HL-60/S4 treated with retinoic acid at 250 ng/mL for 4 days and 3 days (cell line): ENCODE results near the gene FNDC7.
"Not testable (repeated sequence)": the region's sequence is repeated elsewhere in the genome, so short reads cannot be mapped to it uniquely, and the experiment has no call there.

Experiments
- in situ Hi-C: fragments of 300-500 bp; cut with MboI; formaldehyde crosslinking; loops from 2 replicates; pipeline ENCODE4 v1.7.0; 2022; ENCODE audit warnings: low sequenced_read_pairs

Gene FNDC7

GRCh38 chr1:108712606-108713150 lies at the start of gene FNDC7:
TSS of gene FNDC7 (plus strand) at chr1:108712908. CDS start at chr1:108712934, 26 bp downstream.
- in situ Hi-C loops: no loop called here

DNA sequence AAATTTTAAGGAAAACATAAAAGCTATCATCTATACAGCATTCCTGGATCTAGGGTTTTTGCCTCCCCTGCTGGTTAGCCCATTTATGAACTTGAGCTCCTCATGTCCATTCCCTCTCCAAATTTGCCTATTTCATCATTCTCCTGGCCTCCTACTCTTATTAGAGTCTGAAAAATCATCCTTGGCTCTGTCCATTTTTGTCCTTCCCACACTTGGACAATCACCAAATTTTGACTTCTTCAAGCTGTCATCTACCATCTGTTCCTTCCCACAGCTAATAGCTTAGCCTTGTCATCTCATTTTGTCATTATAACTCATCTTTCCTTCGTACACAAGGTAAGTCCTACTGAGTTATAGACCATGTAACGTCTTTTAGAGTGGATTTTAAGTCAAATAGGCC lies 49.6 kb upstream of the FNDC7 start:
- in situ Hi-C loops: no loop called here

GRCh38 chr1:108664481-108664880 lies 48.2 kb upstream of the FNDC7 start:
- in situ Hi-C loops: no loop called here

GRCh38 chr1:108665067-108665466 lies 47.6 kb upstream of the FNDC7 start:
- in situ Hi-C loops: no loop called here

DNA sequence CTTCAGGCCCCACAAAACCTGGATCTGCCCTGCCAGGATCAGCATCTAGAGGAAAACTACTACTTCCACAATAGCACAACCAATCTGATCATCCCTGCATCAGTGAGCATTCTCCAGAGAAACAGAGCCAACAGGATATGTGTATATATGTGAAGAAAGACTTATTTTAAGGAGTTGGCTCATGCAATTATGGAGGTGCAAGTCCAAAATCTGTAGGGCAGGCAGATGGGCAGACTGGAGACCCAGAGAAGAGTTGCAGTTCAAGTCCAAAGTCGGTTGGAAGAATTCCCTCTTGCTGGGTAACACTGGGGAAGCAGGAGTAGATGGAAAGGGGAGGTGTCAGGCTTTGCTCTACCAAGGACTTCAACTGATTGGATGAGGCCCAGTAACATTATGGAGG lies 46.9 kb upstream of the FNDC7 start:
- in situ Hi-C loops: no loop called here

DNA sequence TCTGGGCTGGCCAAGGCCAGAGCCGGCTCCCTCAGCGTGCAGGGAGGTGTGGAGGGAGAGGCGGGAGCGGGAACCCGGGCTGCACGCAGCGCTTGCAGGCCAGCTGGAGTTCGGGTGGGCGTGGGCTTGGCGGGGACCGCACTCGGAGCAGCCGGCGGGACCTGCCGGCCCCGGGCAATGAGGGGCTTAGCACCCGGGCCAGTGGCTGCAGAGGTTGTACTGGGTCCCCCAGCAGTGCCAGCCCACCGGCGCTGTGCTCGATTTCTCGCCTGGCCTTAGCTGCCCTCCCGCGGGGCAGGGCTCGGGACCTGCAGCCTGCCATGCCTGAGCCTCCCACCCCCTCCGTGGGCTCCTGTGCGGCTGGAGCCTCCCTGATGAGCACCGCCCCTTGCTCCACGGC lies 45.3 kb upstream of the FNDC7 start:
- in situ Hi-C loops: not testable (repeated sequence)

DNA sequence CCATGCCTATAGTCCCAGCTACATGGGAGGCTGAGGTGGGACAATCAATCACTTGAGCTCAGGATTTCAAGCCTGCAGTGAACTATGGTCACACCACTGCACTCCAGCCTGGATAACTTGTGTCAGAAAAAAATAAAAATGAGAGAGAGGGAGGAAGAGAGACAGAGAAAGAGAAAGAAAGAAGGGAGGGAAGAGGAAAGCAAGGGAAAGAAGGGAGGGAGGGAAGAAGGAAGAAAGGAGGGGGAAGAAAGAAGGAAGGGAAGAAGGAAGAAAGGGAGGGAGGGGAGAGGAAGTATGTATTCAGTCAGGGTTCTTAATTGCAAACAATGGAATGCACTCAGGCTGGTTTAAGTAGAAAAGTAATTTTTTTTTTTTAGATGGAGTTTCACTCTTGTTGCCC lies 43.9 kb upstream of the FNDC7 start:
- in situ Hi-C loops: no loop called here

- in situ Hi-C loops: no loop called here
These were observed 43.0 kb upstream of the FNDC7 start for GRCh38 chr1:108669679-108670078.

DNA sequence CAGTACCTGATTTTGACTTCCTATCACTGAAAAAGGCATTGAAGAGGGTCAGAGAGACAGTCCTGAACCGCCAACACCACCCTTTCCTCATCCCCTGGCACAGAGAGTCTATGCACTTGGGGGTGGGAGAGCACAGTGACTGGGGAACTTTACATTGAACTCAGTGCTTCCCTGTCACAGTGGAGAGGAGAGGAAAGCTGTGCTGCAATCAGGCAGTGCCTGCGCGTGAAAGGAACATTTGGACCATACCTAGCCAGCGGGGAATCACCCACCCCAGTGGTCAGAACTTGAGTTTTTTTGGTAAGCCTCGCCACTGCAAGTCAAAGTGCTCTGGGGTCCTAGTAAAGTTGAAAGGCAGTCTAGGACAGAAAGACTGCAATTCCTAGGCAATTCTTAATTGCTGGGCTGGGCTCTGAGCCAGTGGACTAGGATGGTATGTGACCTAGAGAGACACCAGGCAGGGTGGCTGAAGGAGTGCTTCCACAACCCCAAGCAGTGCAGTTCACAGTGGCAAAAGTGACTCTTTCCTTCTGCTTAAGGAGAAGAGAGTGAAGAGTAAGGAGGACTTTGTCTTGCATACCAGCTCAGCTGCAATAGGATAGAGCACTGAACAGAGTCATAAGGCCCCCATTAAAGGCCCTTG lies 42.5 kb upstream of the FNDC7 start:
- in situ Hi-C loops: no loop called here

DNA sequence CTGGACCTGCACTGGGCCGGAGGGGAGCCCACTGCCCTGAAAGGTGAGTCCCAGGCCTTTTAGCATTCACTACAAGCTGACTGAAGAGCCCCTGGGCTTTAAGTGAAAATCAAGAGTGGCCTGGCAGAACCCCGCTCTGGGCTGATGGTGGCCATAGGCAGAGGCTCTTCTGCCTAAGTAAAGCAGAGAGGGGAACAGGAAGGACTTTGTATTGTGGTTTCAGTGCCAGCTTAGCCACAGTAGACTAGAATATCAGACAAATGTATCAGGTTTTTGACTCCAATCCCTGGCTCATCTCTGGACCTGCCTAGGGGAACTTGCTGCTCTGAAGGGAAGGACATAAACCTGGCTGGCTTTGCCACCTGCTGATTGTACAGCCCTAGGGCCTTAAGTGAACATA lies 41.6 kb upstream of the FNDC7 start:
- in situ Hi-C loops: no loop called here

DNA sequence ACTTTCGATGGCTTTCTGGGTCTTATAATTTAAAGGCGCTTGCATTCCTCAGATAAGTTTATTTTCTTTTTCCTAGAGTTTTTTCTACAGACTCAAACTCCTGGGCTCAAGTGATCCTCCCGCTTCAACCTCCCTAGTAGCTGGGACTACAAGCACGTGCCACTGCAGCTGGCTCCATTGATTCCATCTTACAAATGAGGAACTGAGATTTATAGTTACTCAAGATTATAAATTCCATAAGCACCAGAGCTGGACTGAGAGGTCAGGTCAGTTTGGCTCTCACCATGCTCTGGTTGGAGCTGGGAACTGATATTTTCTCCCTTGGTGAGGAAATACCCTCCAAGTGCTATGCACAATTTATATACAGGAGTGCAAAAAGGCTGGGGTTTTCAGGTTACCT lies 34.0 kb upstream of the FNDC7 start:
- in situ Hi-C loops: no loop called here

DNA sequence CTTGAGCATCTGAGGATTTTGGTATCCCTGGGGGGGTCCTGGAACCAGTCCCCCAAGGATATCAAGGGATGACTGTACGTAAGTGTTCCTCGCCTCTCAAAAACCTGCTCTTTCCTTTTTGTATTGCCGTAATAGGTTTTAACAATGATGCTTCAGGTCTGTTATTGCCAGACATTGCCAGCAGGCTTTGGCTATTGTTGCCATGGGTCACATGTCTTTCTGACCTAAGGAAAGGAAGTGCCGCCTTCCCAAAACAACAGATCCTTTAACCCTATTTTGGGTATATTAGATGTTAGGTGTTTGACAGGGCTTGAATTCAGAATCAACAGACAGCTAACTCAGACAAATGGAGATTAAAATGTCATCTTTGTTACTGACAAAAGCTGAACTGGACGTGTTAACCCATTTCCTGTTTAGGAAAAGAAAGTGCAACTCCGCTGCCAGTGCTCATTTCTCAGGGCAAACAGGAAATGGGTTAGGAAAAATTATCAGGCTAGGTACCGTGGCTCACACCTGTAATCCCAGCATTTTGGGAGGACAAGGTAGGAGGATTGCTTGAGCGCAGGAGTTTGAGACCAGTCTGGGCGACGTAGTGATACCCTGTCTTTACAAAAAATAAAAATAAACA lies 33.0 kb upstream of the FNDC7 start:
- in situ Hi-C loops: no loop called here

- in situ Hi-C loops: not testable (repeated sequence)
These were observed 31.0 kb upstream of the FNDC7 start for GRCh38 chr1:108681701-108682100.

GRCh38 chr1:108685529-108685928 lies 27.2 kb upstream of the FNDC7 start:
- in situ Hi-C loops: no loop called here

DNA sequence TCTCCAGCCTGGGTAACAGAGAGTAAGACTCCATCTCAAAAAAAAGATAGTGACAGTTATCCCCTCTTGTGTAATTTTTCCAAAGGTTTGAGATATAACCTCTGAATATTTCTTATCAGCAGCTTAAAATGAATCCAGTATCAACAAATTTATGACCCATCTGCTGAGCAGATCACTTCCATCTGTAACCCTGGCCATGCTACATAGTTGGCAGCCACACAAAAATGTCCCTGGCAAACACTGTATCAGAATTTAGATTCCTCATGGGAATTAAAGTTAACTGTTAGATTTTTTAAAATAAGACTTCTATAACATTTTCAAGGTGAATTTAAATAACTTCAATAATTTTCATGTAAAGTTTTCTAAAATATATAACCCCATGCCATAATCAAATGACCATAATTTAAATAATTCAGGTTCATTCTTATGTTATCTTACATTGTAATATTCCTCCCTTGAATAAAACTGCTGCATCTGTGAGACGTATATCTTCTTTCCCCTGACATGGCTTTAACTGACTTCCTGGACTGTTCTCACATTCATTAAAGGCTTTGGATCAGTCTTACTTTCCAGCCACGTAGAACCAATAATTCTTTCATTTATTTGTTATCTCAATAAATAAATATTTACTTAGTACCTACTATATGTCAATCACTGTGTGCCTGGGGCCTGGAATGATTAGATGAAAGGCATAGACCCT lies 25.9 kb upstream of the FNDC7 start:
- in situ Hi-C loops: no loop called here

- in situ Hi-C loops: no loop called here
These were observed 21.4 kb upstream of the FNDC7 start for GRCh38 chr1:108691128-108691941.

GRCh38 chr1:108691942-108692723 lies 20.6 kb upstream of the FNDC7 start, which contains the start of gene PRPF38B:
TSS of gene PRPF38B (plus strand) at chr1:108692310. CDS start at chr1:108692592, 282 bp downstream.
- in situ Hi-C loops: no loop called here

DNA sequence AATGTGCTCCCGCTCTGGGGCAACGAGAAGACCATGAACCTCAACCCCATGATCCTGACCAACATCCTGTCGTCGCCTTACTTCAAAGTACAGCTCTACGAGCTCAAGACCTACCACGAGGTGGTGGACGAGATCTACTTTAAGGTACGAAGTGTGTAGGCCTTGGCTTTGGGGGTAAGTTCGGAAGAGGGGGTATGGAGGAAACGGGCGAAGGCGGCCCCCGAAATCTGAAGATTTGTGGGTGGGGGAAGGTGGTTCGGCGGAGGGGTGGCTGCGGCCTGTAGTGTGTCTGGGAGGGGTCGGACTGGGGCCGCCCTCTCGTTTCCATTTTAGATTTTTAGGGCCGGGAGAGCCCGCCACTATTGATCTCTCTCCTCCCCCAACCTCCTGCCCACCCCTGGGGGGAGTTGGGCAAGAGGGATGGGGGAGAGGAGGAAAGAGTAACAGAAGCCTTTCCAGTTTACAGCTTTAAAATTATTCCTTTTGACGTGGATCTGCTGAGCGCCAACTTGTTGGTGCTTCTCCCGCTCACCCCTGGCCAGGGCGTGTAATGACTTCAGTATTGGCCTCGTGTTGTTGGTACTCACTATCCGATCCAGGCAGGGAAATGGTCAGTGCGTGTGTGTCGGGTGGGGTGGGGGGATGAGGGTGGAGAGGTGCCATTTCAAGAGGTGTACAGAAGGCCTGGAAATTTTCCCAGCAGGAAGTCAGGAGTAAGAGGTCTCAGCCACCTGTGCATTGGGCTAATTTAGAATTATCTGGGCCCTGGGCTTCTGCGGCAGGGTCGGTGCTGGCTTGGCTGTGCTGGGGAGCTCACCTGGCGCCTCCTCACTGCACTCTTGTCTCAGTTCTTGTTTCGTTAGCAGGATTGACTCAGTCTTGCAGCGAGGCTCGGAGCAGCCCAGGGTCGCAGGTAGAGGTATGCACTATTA lies 19.7 kb upstream of the FNDC7 start:
- in situ Hi-C loops: no loop called here

DNA sequence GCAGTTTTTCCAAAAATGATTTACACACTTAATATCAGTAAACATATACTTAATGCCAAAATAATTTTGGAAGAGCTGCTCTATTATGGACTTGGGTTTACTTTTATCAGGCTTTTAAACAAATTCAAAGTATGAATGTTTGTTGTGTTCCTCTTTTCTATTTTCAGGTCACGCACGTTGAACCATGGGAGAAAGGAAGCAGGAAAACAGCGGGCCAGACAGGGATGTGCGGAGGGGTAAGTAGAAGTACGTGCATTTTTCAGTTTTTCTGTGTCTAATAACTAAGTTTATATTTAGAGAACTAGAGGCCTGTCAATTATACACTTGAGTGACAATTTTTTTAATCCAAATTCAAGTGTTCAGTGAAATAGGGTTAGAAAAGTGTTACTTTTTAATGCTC lies 17.2 kb upstream of the FNDC7 start:
- in situ Hi-C loops: no loop called here
